Esophagus squamous epithelium (tissue), 5 donors: ENCODE data around the gene BGN. TPM values are rescaled to one million over a fixed set of nuclear protein-coding genes. Genes with fewer than 3 reads are reported as not detected.

Source experiments
- DNase-seq: peaks from one replicate; lab custom pipeline; 2025; lab: John Stamatoyannopoulos, UW
- H3K27ac ChIP-seq, 4 donors: fragments of 200-600 bp; sonication (generic); one replicate each; pipeline ENCODE4 v1.5.1; 2016 to 2019; ENCODE audit warnings: mild to moderate bottlenecking in 1 of 4
- H3K27me3 ChIP-seq, 4 donors: fragments of 200-600 bp; sonication (generic); 1 replicate in 3 of 4; 2 replicates in 1 of 4; pipeline versions ENCODE4 v1.5.1 to v1.6.0; 2017 to 2021; ENCODE audit warnings: antibody characterized with exemption in 1 of 4
- H3K36me3 ChIP-seq, 3 donors: fragments of 200-600 bp; sonication (generic); one replicate each; pipeline ENCODE4 v1.5.1; 2016 to 2019
- H3K4me1 ChIP-seq, 3 donors: fragments of 200-600 bp; sonication (generic); one replicate each; pipeline ENCODE4 v1.5.1; 2017 to 2019
- H3K4me3 ChIP-seq, 4 donors: fragments of 200-600 bp; sonication (generic); 1 replicate in 3 of 4; 2 replicates in 1 of 4; pipeline ENCODE4 v1.5.1; 2016 to 2019; ENCODE audit warnings: mild to moderate bottlenecking in 2 of 4, moderate library complexity in 1 of 4
- H3K9me3 ChIP-seq, 3 donors: fragments of 200-600 bp; sonication (generic); one replicate each; pipeline ENCODE4 v1.5.1; 2016 to 2019
- POLR2A ChIP-seq, 4 donors: fragments of 450-650 bp; IDR thresholded peaks; one replicate each; pipeline ENCODE4 v1.6.1; 2017; ENCODE audit warnings: antibody characterized with exemption in 4 of 4, mild to moderate bottlenecking in 4 of 4, moderate library complexity in 3 of 4
- WGBS, 2 donors: methylation state at CpG; one replicate each; pipeline ENCODE4 v1.1.5; 2018; 5-methylcytosine and 5-hydroxymethylcytosine counted together
- intact Hi-C: fragments of 100-400 bp; cut with DNase I; formaldehyde crosslinking; loops from one replicate; pipeline ENCODE4 v1.15.0; 2022
- total RNA-seq, 4 donors: library from RNA; depleted of rRNA; stranded (reverse); fragments of >200 nt; gene quantifications; one replicate each; pipeline ENCODE4 v1.1.0, GENCODE V29; 2016
- TF ChIP-seq, protein P1 (sequence below), 6 experiments: fragments of 450-650 bp in 4 of 6; fragments of 200-600 bp in 2 of 6; sonication (generic) in 2 of 6; IDR thresholded peaks; one replicate each; pipeline ENCODE4 v1.5.1; 2016 to 2019; ENCODE audit warnings: antibody characterized with exemption in 6 of 6, mild to moderate bottlenecking in 4 of 6, moderate library complexity in 4 of 6
- donor health status: DM: yes; HTN: yes; CAD: no.

The BGN gene
- total RNA-seq, 4 donors from 2014 or later: 6.7 to 26.7 (median 15.7) TPM

DNA sequence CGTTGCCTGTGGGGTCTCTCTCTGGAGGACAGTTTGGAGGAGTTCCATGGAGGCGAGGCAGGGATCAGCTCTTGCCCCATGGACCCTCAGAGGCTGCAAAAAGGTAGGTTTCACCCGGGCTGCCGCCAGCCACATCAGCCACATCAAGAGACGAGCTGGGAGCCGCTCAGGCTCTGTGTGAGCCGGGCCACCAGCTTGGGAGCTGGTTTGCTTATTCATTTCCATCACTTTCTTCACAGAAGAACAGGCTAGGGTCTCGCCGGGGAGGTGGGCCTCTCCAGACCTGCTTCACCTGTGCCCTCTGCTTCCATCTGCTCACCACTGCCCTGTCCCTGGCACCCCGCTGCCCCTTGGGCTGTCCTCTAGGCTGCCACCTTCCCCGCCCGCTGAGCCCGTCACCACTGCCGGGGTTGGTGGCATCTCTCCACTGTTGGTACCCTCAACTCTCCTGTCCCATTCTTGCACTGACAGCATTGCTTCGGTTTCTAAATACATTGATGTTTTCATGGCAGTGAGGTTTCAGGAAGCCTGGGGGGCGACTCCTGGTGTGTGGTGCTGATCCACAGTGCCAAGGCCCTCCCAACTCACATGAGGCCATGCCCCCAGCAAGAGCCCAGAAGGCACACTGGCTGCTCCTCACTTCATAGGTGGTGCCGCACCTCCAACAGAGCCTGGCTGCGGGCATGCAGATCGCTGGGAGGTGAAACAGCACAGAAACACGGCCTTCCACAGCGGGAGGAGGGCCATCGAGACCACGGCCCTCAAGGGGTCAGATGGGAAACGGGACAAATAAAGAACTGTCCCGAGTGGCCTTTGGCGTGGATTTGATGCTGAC lies 44.4 kb upstream of the BGN start:
- Histone ChIP-seq H3K27ac (no peak overlapping the region), H3K27me3 (no peaks in the 10 kb centered on the region), H3K4me1 (no peaks in the 10 kb centered on the region), H3K36me3 (peaks cover 0 to 43% (median 0%) of the 10 kb centered on the region in 3 donors), H3K4me3 (no peak overlapping the region), H3K9me3 (no peaks in the 10 kb centered on the region)
- intact Hi-C loops: no loop called here
- no peak for TF ChIP-seq POLR2A (IDR thresholded peaks at IDR 0.05)
- TF ChIP-seq, protein P1, sequence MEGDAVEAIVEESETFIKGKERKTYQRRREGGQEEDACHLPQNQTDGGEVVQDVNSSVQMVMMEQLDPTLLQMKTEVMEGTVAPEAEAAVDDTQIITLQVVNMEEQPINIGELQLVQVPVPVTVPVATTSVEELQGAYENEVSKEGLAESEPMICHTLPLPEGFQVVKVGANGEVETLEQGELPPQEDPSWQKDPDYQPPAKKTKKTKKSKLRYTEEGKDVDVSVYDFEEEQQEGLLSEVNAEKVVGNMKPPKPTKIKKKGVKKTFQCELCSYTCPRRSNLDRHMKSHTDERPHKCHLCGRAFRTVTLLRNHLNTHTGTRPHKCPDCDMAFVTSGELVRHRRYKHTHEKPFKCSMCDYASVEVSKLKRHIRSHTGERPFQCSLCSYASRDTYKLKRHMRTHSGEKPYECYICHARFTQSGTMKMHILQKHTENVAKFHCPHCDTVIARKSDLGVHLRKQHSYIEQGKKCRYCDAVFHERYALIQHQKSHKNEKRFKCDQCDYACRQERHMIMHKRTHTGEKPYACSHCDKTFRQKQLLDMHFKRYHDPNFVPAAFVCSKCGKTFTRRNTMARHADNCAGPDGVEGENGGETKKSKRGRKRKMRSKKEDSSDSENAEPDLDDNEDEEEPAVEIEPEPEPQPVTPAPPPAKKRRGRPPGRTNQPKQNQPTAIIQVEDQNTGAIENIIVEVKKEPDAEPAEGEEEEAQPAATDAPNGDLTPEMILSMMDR (IDR thresholded peaks at IDR 0.05): no peak
- DNase-seq: no peak
- WGBS, 2 donors: 80 to 100% methylated on average over 3 to 22 of the region's 26 CpGs

DNA sequence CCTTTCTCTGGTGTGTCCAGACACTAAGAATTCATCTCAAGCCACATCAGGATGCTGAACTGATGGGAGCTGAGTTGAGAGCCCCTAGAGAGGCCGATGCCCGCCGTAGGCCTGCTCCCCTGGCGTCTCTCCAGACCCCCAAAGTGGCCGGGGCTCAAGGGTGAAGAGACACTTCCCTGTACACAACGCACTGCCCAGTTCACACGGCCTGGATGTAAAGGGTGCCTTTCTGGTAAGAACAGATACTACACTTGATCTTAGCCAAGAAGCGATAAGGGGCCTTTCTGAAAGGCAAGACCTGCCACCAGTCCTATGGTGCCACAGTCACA lies 43.9 kb upstream of the BGN start:
- DNase-seq: no peak
- TF ChIP-seq POLR2A (IDR thresholded peaks at IDR 0.05): no peak
- TF ChIP-seq, protein P1 (IDR thresholded peaks at IDR 0.05): no peak
- 89 to 100% methylated on average over 1 to 6 of the region's 8 CpGs for WGBS, 2 donors
- Histone ChIP-seq H3K4me1 (peaks cover 0 to 1% (median 0%) of the 10 kb centered on the region in 3 donors), H3K27ac (no peak overlapping the region), H3K4me3 (no peak overlapping the region), H3K27me3 (no peaks in the 10 kb centered on the region), H3K36me3 (peaks cover 0 to 49% (median 0%) of the 10 kb centered on the region in 3 donors), H3K9me3 (no peaks in the 10 kb centered on the region)
- intact Hi-C loops: no loop called here

DNA sequence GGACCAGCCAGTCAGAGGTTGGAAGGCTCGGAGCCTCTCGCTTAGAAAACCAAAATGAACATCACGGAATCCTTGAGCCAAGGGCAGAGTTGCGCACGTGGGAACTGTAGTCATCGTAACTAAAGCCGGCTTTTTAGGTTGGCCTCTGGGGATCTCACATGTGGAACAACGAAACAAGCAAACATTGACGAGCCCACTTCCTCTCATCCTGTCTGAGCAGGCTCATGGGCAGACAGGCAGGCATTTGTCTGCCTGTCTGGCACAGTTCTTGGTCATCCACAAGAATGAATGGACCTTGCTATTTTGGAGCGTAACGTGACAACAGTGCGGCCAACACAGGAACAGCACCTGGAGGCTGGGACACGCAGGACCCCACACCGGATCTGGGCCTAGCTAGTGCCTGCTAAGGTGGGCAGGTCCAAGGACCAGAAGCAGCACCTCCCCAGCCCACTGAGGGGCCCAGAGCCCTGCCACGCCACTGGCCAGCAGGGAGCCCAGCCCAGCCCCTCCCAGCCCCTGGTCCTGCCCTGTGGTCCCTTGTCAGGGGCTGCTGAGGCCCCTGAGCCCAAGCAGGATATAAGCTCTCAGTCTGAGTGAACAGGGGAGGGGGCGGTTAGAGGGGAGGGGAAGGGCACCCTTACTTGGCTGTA lies 39.8 kb upstream of the BGN start:
- Histone ChIP-seq H3K4me3 (no peak overlapping the region), H3K4me1 (peaks cover 0 to 10% (median 0%) of the 10 kb centered on the region in 3 donors), H3K27ac (no peak overlapping the region), H3K9me3 (no peaks in the 10 kb centered on the region), H3K36me3 (peaks cover 0 to 38% (median 0%) of the 10 kb centered on the region in 3 donors), H3K27me3 (no peaks in the 10 kb centered on the region)
- WGBS, 2 donors: 82% methylated on average over 10 of the region's 16 CpGs; no CpG with 5 or more reads in 1 of the 2 donors
- no peak for TF ChIP-seq POLR2A (IDR thresholded peaks at IDR 0.05)
- TF ChIP-seq, protein P1 (IDR thresholded peaks at IDR 0.05): no peak
- intact Hi-C loops: no loop called here
- no peak for DNase-seq

DNA sequence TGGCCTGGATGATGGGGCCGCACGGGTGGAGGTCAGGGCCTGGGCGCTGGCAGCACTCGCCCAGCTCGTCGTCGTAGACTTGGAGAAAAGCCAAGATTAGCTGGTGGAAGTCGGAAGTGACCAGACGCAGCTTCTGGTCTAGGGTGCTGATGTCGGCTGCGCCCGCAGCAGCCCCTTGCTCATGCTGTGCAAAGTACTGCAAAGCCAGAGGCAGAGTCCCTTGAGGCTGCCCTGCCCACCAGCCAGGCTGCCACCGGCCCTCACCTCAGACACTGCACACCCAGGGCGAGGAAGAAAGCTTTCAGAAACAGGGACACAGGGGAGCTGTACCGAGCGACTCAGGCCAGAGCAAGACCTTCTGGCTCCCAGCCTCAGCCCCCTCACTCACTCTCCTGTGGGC lies 39.2 kb upstream of the BGN start:
- H3K36me3 ChIP-seq: peaks cover 0 to 36% (median 0%) of the 10 kb centered on the region in 3 donors
- no peak overlapping the region for H3K4me3 ChIP-seq
- DNase-seq: no peak
- intact Hi-C loops: no loop called here
- no peak overlapping the region for H3K27ac ChIP-seq
- no peaks in the 10 kb centered on the region for H3K27me3 ChIP-seq
- 67% methylated on average over 3 of the region's 16 CpGs; no CpG with 5 or more reads in 1 of the 2 donors for WGBS, 2 donors
- no peak for TF ChIP-seq POLR2A (IDR thresholded peaks at IDR 0.05)
- TF ChIP-seq, protein P1 (IDR thresholded peaks at IDR 0.05): no peak
- no peaks in the 10 kb centered on the region for H3K9me3 ChIP-seq
- peaks cover 0 to 10% (median 0%) of the 10 kb centered on the region in 3 donors for H3K4me1 ChIP-seq

DNA sequence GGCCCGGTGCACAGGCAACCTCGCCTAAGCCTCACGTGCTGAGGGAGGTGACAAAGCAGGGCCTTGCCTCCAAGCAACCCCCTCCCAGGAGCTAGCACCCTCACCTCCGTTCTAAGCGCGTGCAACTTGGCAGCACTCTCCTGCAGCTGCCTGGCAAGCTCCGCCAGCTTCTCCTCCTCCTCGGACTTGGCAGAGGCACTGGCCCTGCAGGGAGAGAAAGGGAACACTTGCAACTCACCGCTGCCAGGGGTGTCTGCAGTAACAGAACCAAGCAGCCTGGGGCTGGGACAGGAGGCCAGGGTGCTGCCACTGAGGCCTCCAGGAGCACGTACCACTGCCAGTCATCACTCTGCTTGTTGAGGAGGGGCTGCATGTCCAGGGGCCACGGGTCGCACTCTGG lies 38.6 kb upstream of the BGN start:
- no CpG with 5 or more reads among the region's 12 CpGs for WGBS, 2 donors
- no peak overlapping the region for H3K27ac ChIP-seq

More for the DNA sequence above, 38.6 kb upstream of the BGN start:
- peaks cover 0 to 30% (median 0%) of the 10 kb centered on the region in 3 donors for H3K36me3 ChIP-seq
- no peaks in the 10 kb centered on the region for H3K27me3 ChIP-seq
- intact Hi-C loops: no loop called here
- TF ChIP-seq POLR2A (IDR thresholded peaks at IDR 0.05): no peak
- TF ChIP-seq, protein P1 (IDR thresholded peaks at IDR 0.05): no peak
- DNase-seq: no peak
- no peak overlapping the region for H3K4me3 ChIP-seq
- no peaks in the 10 kb centered on the region for H3K9me3 ChIP-seq
- peaks cover 0 to 10% (median 0%) of the 10 kb centered on the region in 3 donors for H3K4me1 ChIP-seq
